Upper lobe of left lung (tissue), 6 donors: ENCODE measurements around the gene OR52E2. TPM values are rescaled to one million over a fixed set of nuclear protein-coding genes. Genes with fewer than 3 reads are reported as not detected.

ENCODE experiments used
- ATAC-seq, 2 donors: fragments of 200-7000 bp; cut with Tn5 transposase; one replicate each; pipeline ENCODE4 v1.9.1; 2022; ENCODE audit warnings: mild to moderate bottlenecking in 2 of 2, moderate library complexity in 2 of 2; ENCODE audit not compliant: low FRiP score in 2 of 2
- DNase-seq, 2 donors: peaks; one replicate each; pipeline ENCODE4 v3.0.0-alpha.2; 2019 to 2020
- H3K27ac ChIP-seq, 4 donors: fragments of 200-600 bp; sonication (generic); one replicate each; pipeline ENCODE4 v1.5.1; 2016 to 2019
- H3K27me3 ChIP-seq, 4 donors: fragments of 200-600 bp; sonication (generic); one replicate each; pipeline ENCODE4 v1.5.1; 2017 to 2019
- H3K36me3 ChIP-seq, 4 donors: fragments of 200-600 bp; sonication (generic); one replicate each; pipeline ENCODE4 v1.5.1; 2016 to 2019
- H3K4me1 ChIP-seq, 4 donors: fragments of 200-600 bp; sonication (generic); one replicate each; pipeline ENCODE4 v1.5.1; 2018 to 2019
- H3K4me3 ChIP-seq, 4 donors: fragments of 200-600 bp; sonication (generic); one replicate each; pipeline ENCODE4 v1.5.1; 2017 to 2019; ENCODE audit warnings: mild to moderate bottlenecking in 2 of 4, moderate library complexity in 1 of 4
- H3K9me3 ChIP-seq, 4 donors: fragments of 200-600 bp; sonication (generic); one replicate each; pipeline ENCODE4 v1.5.1; 2018 to 2019
- CTCF ChIP-seq, 6 experiments: fragments of 450-650 bp in 4 of 6; fragments of 200-600 bp in 2 of 6; sonication (generic) in 2 of 6; IDR thresholded peaks; one replicate each; pipeline ENCODE4 v1.5.1; 2016 to 2019; ENCODE audit warnings: antibody characterized with exemption in 6 of 6
- EP300 ChIP-seq, 4 donors: sonication (generic); formaldehyde crosslinking; IDR thresholded peaks; one replicate each; pipeline ENCODE4 v1.5.1; 2017; ENCODE audit warnings: antibody characterized with exemption in 4 of 4, control low read depth in 2 of 4
- POLR2A ChIP-seq, 4 donors: fragments of 450-650 bp; IDR thresholded peaks; one replicate each; pipeline ENCODE4 v1.5.1; 2016 to 2017; ENCODE audit warnings: antibody characterized with exemption in 4 of 4, mild to moderate bottlenecking in 2 of 4
- POLR2AphosphoS5 ChIP-seq, 2 donors: sonication (generic); formaldehyde crosslinking; IDR thresholded peaks; one replicate each; pipeline ENCODE4 v1.5.1; 2017; ENCODE audit warnings: antibody characterized with exemption in 2 of 2
- WGBS, 2 donors: methylation state at CpG; one replicate each; pipeline ENCODE4 v1.1.5; 2017 to 2018; 5-methylcytosine and 5-hydroxymethylcytosine counted together
- total RNA-seq, 6 donors: library from RNA; depleted of rRNA in 4 of 6; stranded (reverse); fragments of >200 nt in 4 of 6; gene quantifications; one replicate each; pipeline versions ENCODE4 v1.1.0 to v1.2.1, GENCODE V29; 2016 to 2021
- donor health status: DM: no; HTN: no; CAD: no; lungs with moderate emphysema.
- donor health status: DM: no; HTN: yes; CAD: no; lungs with severe emphysema.

Gene OR52E2
- total RNA-seq, 6 donors from 2014 or later = not detected

- DNase-seq = no peak
- no peaks in the 10 kb centered on the region for H3K9me3 ChIP-seq
- H3K4me1 ChIP-seq = no peaks in the 10 kb centered on the region
- H3K27me3 ChIP-seq = no peaks in the 10 kb centered on the region
- no peaks in the 10 kb centered on the region for H3K36me3 ChIP-seq
- ATAC-seq = no peak
- WGBS, 2 donors = 84 to 100% methylated on average over 1 of the region's 1 CpG
- TF ChIP-seq POLR2A (IDR thresholded peaks at IDR 0.05) (no peak), POLR2AphosphoS5 (IDR thresholded peaks at IDR 0.05) (no peak), CTCF (IDR thresholded peaks at IDR 0.05) (no peak), EP300 (IDR thresholded peaks at IDR 0.05) (no peak)
- no peak within 1 kb of the TSS for H3K4me3 ChIP-seq
- H3K27ac ChIP-seq = no peak within 1 kb of the TSS
Observed at GRCh38 chr11:5046226-5046625, 13.2 kb downstream of the OR52E2 start, which contains the start of gene OR52J3. Gene OR52J3, plus strand, starts transcription at chr11:5046526. Its CDS starts 0 bp downstream, at chr11:5046526.

- no peak for TF ChIP-seq EP300 (IDR thresholded peaks at IDR 0.05)
- TF ChIP-seq CTCF (IDR thresholded peaks at IDR 0.05) = no peak
- no peak for TF ChIP-seq POLR2AphosphoS5 (IDR thresholded peaks at IDR 0.05)
- no peak for TF ChIP-seq POLR2A (IDR thresholded peaks at IDR 0.05)
- no peak overlapping the region for H3K4me3 ChIP-seq
- H3K27me3 ChIP-seq = no peaks in the 10 kb centered on the region
- 65 to 70% methylated on average over 2 of the region's 2 CpGs for WGBS, 2 donors
- no peak overlapping the region for H3K27ac ChIP-seq
- no peaks in the 10 kb centered on the region for H3K36me3 ChIP-seq
- H3K4me1 ChIP-seq = no peaks in the 10 kb centered on the region
- no peaks in the 10 kb centered on the region for H3K9me3 ChIP-seq
- DNase-seq (no peak), ATAC-seq (no peak)
Observed at GRCh38 chr11:5043380-5043779, 16.0 kb downstream of the OR52E2 start.

- Histone ChIP-seq H3K4me1 (no peaks in the 10 kb centered on the region), H3K36me3 (no peaks in the 10 kb centered on the region), H3K4me3 (no peak overlapping the region), H3K27me3 (no peaks in the 10 kb centered on the region), H3K27ac (no peak overlapping the region), H3K9me3 (no peaks in the 10 kb centered on the region)
- TF ChIP-seq POLR2AphosphoS5 (IDR thresholded peaks at IDR 0.05) (no peak), POLR2A (IDR thresholded peaks at IDR 0.05) (no peak), CTCF (IDR thresholded peaks at IDR 0.05) (no peak), EP300 (IDR thresholded peaks at IDR 0.05) (no peak)
- DNase-seq (no peak), ATAC-seq (no peak)
- WGBS, 2 donors = 66 to 94% methylated on average over 3 of the region's 3 CpGs
Observed at GRCh38 chr11:5042091-5042490, 17.3 kb downstream of the OR52E2 start.

GRCh38 chr11:5040876-5041275 is 18.6 kb downstream of the OR52E2 start:
- no peak for ATAC-seq

More at GRCh38 chr11:5040876-5041275, 18.6 kb downstream of the OR52E2 start:
- H3K4me3 ChIP-seq = no peak overlapping the region
- DNase-seq = no peak
- no peaks in the 10 kb centered on the region for H3K36me3 ChIP-seq
- no peaks in the 10 kb centered on the region for H3K27me3 ChIP-seq
- no peaks in the 10 kb centered on the region for H3K9me3 ChIP-seq
- H3K4me1 ChIP-seq = no peaks in the 10 kb centered on the region
- WGBS, 2 donors = 71 to 75% methylated on average over 4 of the region's 4 CpGs
- H3K27ac ChIP-seq = no peak overlapping the region
- no peak for TF ChIP-seq EP300 (IDR thresholded peaks at IDR 0.05)
- TF ChIP-seq POLR2AphosphoS5 (IDR thresholded peaks at IDR 0.05) = no peak
- no peak for TF ChIP-seq POLR2A (IDR thresholded peaks at IDR 0.05)
- TF ChIP-seq CTCF (IDR thresholded peaks at IDR 0.05) = no peak
